ENCODE results near the gene ATP6V0C.
"Not testable (repeated sequence)": the region's sequence is repeated elsewhere in the genome, so short reads cannot be mapped to it uniquely, and the experiment has no call there.

ATP6V0C gene

DNA sequence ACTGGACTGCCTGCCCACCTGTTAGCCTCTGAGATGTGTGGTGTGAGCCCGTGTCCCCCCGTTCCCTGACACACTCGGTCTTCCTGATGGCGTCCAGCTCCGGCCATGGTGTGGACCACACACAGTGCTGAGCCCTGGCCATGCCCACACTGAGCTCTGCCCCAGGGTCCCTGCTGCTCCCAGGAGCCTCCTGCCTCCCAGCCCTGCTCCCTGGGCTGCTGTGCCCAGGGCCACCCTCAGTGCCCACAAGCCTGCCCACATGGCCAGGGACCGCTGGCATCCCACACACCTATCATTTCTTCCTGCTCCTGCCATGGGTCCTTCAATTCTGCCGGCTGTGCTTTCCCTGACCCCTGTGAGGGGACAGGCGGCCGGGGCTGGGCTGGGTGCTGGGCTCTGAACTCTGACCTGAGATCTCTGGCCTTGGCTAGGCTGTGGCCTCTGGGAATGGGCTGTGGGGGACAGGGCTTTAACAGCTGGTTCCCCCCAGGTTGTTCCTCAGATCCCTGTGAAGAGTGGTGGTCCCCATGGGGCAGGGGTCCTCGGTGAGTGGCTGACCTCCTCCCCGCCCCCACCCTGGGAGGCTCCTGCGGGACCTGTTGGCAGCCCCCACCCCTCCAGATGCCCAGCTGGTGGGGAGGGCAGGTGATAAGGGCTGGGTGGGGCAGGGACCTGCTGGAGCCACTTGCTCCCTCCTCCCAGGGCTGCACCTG lies 13.5 kb downstream of the ATP6V0C start:
- no peak for DNase-seq (ENCODE audit: low read depth in 4 of 4, low spot score in 1 of 4)

DNA sequence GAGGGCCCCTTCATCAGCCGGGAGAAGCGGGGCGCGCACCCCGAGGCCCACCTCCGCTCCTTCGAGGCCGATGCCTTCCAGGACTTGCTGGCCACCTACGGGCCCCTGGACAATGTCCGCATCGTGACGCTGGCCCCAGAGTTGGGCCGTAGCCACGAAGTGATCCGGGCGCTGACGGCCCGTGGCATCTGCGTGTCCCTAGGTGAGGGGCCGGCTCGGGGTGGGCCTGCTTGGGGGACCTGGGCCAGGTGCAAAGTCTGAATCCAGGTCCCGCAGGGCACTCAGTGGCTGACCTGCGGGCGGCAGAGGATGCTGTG lies 14.0 kb downstream of the ATP6V0C start:
- DNase-seq (ENCODE audit: low read depth in 4 of 4, low spot score in 1 of 4) = no peak

- no peak for DNase-seq (ENCODE audit: low read depth in 4 of 4, low spot score in 1 of 4)
Observed at GRCh38 chr16:2528161-2529060, 14.7 kb downstream of the ATP6V0C start.

DNA sequence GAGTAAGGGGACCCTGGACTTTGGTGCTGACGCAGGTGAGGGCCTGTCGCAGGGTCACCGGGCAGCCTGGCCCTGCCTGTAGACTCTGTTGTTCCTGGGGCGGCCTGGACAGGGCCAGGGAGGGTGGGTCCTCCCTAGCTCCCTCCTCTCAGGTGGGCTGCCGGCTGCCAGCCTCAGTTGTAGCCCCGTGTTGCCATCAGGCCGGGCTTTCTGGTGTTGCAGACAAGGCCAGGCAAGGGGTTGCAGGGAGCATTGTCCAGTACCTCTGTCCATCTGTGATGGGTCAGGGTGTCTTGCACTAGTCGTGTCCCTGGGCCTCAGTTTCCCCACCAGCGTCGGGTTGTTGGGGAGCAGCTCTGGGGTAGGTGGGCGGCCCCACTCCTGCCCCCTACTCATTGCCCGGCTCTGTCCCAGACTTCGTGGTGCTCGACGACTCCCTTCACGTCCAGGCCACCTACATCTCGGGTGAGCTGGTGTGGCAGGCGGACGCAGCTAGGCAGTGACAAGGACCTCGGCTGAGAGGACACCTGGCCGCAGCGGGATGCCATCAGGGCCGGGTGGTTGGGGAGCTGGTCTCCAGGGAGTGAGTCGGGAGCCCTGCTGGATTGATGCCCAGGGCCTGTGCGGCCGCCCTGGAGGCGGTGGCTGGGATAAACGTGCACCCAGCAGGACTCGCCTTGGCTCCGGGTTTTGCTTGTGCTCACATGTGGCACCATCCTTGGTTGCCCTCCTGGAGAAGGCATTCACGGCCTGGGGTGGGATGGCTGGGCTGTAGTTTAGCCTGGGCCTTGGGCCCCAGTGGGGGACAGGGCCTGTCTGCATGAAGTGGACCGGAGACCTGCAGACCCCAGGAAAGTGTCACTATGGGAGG lies 15.5 kb downstream of the ATP6V0C start:
- DNase-seq (ENCODE audit: low read depth in 4 of 4, low spot score in 1 of 4) = no peak

GRCh38 chr16:2529961-2530628 lies 16.3 kb downstream of the ATP6V0C start:
- no peak for DNase-seq (ENCODE audit: low read depth in 4 of 4, low spot score in 1 of 4)

DNA sequence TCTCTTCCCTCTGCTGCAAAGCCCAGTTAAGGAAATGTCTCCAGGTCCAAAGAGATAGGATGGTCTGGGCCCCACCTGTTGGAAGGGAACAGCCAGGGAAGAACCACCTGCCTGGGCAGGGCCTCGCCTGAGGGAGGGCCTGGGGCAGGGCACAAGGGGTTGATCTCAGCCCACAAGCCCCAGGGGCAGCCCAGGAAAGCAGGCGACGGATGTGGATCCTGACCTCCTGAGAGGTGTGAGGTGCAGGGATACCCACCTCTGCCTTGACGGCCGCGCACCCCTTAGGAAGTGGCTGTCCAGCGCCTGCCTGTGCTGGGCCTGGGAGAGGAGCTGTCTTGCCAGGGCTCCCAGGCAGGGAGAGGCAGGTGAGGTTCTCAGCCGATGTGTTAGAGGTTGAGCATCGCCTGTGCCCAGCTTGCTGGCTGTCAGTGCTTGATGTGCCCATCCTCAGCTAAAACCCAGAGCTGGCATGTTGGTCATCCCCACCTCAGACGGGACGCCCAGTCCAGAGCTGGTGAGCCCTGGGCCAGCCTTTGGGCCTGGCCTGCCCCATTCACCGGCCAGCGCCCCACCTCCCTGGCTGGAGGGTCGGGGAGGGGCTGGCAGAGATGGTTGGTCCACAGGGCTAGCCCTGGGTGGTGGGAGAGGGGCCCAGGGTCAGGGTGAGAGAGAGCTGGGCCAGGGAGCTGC lies 17.0 kb downstream of the ATP6V0C start:
- DNase-seq (ENCODE audit: low read depth in 4 of 4, low spot score in 1 of 4) = no peak

DNA sequence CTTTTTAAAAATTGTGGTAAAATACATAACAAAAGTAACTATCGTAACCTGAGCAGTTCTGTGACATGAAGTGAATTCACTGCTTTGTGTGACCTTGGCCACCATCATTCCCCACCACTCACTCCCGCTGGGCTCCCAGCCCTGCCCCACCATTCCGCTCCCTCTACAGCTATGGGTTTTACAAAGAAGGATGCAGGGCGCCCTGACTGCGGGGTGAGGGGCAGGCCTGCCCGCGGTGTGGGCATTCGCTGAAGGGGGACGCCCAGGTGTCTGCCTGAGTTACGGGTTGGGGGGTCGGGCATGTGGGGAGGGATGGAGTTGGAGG lies 17.6 kb downstream of the ATP6V0C start, which contains the start of gene CEMP1:
TSS of gene CEMP1 (minus strand) at position 38 of the 325 bp plus-strand sequence. CDS start 335 bp downstream, outside the sequence.
- DNase-seq (ENCODE audit: low read depth in 4 of 4, low spot score in 1 of 4) = no peak

DNA sequence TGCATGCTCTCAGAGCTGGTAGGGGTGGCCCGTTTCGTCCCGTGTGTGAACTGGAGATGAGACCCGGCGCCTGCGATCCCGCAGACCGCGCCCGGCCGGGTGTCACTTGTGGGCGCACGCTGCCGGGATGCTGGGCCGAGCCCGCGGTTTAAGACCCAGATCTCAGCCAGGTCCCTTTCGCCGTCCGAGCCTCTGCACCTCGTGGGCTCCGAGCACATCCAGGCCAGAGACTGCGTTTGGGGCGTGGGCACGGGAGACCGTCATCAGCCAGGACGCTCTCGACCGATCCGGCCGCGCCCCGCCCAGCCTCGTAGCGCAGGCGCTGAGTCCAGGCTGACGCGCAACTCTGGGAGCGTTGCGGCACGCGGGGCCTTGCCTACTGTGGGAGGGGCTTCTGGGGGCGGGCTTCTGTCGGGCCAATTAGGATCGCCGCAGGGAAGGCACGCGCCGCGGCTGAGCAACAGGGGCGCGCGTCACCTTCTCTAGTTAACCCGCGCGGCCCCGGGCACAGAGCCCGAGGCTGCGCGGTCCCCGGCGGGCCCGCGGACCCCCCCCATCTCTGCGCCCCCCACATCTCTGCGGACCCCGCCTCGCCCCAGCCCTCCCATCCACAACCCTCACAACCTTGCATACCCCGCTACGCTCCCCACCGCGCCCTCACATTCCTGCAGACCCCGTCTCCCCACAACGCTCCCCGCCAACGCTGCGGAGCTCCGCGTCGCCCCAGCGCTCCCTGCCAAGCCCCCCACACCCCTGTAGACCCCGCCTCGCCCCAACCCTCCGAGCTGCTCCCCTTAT lies 18.1 kb downstream of the ATP6V0C start:
- DNase-seq (ENCODE audit: low read depth in 4 of 4, low spot score in 1 of 4) = peak; percentile 86 to 98 (median 95)

DNA sequence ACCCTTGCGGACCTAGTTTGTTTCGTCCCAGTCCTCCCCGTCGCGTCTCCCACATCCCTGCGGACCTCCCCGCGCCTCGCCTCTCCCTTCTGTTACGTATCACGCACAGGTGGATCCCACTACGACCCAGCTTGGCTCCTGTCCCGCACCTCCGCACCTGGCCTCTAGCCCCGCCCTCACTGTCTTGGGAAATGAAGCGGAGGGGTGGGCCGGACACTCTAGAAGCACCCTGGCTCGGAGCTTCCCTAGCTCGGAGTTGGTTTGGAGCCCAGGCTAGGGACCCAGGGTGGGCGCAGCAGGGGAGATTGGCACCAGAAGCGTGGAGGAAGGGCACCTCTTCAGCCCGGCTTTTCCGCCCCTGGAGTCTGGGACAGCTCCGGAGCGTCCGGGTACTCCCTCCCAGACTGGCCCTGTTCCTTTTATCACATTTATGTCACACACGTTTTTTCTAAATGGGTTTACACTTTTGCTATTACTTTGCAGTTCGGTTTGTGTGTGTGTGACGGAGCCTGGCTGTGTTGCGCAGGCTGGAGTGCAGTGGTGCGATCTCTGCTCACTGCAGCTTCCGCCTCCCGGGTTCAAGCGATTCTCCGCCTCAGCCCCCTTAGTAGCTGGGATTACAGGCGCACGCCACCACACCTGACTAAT lies 18.9 kb downstream of the ATP6V0C start:
- DNase-seq (ENCODE audit: low read depth in 4 of 4, low spot score in 1 of 4) = peak in 2 of 4 experiments; percentile 39 to 45

GRCh38 chr16:2533142-2533755 lies 19.5 kb downstream of the ATP6V0C start:
- not testable (repeated sequence) for DNase-seq (ENCODE audit: low read depth in 4 of 4, low spot score in 1 of 4)

GRCh38 chr16:2533912-2534311 lies 20.2 kb downstream of the ATP6V0C start:
- DNase-seq (ENCODE audit: low read depth in 4 of 4, low spot score in 1 of 4) = no peak

- DNase-seq (ENCODE audit: low read depth in 4 of 4, low spot score in 1 of 4) = not testable (repeated sequence)
Observed at GRCh38 chr16:2534335-2534734, 20.6 kb downstream of the ATP6V0C start.

- DNase-seq (ENCODE audit: low read depth in 4 of 4, low spot score in 1 of 4) = no peak
Observed at GRCh38 chr16:2535625-2536013, 21.9 kb downstream of the ATP6V0C start.

DNA sequence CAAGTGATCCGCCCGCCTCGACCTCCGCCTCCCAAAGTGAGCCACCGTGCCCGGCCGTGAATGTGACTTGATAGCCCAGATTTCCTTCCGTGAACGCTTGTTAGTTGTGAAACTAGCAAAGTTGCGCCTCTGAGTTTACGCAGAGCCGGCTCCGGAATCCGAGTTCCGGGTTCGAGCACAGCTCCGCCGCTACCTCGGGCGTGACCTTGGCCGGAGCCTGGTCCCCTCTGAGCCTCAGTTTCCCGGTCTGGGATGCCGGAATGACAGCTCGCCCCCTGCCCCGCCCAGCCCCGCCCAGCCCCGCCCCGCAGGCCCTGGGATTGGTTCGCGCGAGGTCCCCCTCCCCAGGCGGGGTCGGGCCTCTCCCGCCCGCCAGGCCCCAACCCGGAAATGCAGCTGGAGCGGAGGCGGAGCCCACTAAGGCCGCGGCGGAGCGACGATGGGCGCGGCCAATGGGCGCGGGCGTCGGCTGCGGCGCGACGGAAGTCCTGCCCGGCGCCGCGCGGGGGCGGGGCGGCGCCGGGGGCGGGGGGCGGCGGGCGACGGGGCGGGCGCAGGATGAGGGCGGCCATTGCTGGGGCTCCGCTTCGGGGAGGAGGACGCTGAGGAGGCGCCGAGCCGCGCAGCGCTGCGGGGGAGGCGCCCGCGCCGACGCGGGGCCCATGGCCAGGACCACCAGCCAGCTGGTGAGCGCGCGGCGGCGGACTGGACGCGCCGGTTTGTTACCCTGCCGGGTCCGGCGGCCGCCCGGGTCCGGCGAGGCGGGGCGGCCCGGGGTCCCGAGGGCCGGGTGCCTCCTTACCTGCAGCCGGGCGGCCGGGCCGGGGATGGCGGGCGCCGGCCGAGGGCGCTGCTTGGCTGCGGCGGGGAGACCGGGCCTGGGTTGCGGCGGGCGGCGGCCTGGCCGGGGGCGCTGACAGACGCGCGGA lies 24.0 kb downstream of the ATP6V0C start, which contains the start of gene PDPK1:
TSS of gene PDPK1 (plus strand) at position 571 of the 929 bp plus-strand sequence. CDS start at position 663, 92 bp downstream.
- peak; percentile 71 to 89 (median 84) for DNase-seq (ENCODE audit: low read depth in 4 of 4, low spot score in 1 of 4)

GRCh38 chr16:2539192-2539844 lies 25.6 kb downstream of the ATP6V0C start:
- DNase-seq (ENCODE audit: low read depth in 4 of 4, low spot score in 1 of 4) = not testable (repeated sequence)

GRCh38 chr16:2539845-2540458 lies 26.2 kb downstream of the ATP6V0C start:
- peak in 1 of 4 experiments; percentile 25 for DNase-seq (ENCODE audit: low read depth in 4 of 4, low spot score in 1 of 4)
